PC-3 (cell line): ENCODE results near the gene CHST3.

Source experiments
- EZH2phosphoT487 ChIP-seq: fragments of 300-600 bp; sonication (generic); IDR thresholded peaks from 2 replicates; pipeline ENCODE4 v1.6.1; 2018; ENCODE audit warnings: mild to moderate bottlenecking, antibody characterized with exemption, low read length, borderline replicate concordance
- TF ChIP-seq, protein P1 (sequence below): fragments of 300-600 bp; sonication (generic); conservative IDR thresholded peaks from 2 replicates; pipeline ENCODE4 v1.5.1; 2017; ENCODE audit warnings: antibody characterized with exemption, low read depth, mild to moderate bottlenecking, low read length

DNA sequence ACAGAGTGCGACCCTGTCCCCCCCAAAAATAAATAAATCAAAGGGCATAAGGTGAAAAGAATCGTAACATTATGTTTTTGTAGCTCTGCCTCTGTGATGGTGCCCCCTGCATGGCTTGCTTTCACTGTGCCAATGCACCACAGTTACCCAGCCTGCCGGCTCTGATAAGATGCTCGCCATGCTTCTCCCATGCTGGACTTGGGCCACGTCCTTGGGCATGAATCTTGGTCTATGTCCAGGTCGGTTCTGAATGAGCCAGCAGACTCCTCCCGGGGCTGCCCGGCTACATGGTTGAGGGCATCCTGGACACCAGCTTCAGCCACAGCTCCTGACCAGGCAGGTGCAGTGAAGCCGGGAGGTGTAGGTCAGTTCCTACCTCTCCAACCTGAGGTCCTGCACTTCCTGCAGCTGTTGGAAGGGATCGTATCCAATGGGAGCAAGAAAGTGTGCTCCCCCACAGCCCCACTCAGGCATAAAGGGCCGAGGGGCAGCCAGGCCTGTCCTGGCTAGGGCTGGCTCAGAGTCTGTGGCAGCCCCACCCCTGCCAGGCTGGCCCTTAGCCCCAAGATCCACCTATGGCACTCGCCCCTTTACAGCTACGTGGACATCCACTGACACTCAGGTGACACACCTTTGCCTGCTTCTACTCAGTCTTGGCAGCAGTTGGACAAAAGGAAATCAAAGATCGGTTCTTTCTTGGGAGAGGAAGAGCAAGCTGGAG, 34.1 kb downstream of the CHST3 start:
- TF ChIP-seq, protein P1, sequence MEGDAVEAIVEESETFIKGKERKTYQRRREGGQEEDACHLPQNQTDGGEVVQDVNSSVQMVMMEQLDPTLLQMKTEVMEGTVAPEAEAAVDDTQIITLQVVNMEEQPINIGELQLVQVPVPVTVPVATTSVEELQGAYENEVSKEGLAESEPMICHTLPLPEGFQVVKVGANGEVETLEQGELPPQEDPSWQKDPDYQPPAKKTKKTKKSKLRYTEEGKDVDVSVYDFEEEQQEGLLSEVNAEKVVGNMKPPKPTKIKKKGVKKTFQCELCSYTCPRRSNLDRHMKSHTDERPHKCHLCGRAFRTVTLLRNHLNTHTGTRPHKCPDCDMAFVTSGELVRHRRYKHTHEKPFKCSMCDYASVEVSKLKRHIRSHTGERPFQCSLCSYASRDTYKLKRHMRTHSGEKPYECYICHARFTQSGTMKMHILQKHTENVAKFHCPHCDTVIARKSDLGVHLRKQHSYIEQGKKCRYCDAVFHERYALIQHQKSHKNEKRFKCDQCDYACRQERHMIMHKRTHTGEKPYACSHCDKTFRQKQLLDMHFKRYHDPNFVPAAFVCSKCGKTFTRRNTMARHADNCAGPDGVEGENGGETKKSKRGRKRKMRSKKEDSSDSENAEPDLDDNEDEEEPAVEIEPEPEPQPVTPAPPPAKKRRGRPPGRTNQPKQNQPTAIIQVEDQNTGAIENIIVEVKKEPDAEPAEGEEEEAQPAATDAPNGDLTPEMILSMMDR, result no peak
- TF ChIP-seq EZH2phosphoT487, result no peak
